MM.1S (cell line): ENCODE data around the gene NFATC3.

Experiments used
- EZH2 ChIP-seq: fragments of 300-600 bp; sonication (generic); optimal IDR thresholded peaks from 2 replicates; pipeline ENCODE3; 2017; ENCODE audit warnings: low read depth, mild to moderate bottlenecking, antibody characterized with exemption, low read length, mixed read lengths
- EZH2phosphoT487 ChIP-seq: fragments of 300-600 bp; sonication (generic); IDR thresholded peaks from 2 replicates; pipeline ENCODE4 v1.6.1; 2018; ENCODE audit warnings: antibody characterized with exemption, low read length
- TF ChIP-seq, protein P1 (sequence below): fragments of 300-600 bp; sonication (generic); IDR thresholded peaks from 2 replicates; pipeline ENCODE4 v1.5.1; 2016; ENCODE audit warnings: antibody characterized with exemption, low read length, mixed read lengths

DNA sequence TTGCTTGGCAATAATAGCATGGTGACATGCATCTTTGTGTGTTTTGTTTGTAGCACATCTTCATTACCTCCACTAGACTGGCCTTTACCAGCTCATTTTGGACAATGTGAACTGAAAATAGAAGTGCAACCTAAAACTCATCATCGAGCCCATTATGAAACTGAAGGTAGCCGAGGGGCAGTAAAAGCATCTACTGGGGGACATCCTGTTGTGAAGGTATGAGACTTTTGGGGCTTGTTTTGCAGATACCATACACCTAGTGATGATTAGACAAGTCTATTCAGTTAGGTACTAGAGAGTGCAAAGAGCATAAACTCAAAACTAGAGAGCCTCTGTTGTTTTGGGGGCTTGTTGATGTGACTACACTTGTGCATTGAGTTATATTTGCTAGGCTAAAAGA, 41.2 kb downstream of the NFATC3 start:
- TF ChIP-seq, protein P1, sequence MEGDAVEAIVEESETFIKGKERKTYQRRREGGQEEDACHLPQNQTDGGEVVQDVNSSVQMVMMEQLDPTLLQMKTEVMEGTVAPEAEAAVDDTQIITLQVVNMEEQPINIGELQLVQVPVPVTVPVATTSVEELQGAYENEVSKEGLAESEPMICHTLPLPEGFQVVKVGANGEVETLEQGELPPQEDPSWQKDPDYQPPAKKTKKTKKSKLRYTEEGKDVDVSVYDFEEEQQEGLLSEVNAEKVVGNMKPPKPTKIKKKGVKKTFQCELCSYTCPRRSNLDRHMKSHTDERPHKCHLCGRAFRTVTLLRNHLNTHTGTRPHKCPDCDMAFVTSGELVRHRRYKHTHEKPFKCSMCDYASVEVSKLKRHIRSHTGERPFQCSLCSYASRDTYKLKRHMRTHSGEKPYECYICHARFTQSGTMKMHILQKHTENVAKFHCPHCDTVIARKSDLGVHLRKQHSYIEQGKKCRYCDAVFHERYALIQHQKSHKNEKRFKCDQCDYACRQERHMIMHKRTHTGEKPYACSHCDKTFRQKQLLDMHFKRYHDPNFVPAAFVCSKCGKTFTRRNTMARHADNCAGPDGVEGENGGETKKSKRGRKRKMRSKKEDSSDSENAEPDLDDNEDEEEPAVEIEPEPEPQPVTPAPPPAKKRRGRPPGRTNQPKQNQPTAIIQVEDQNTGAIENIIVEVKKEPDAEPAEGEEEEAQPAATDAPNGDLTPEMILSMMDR = no peak
- TF ChIP-seq EZH2 (no peak), EZH2phosphoT487 (no peak)
